Transverse colon (tissue), 4 donors: Measurements from ENCODE around the gene DNAJB4.

ENCODE experiments used
- CTCF ChIP-seq, 5 experiments: fragments of 200-600 bp in 3 of 5; fragments of 450-650 bp in 2 of 5; sonication (generic) in 3 of 5; IDR thresholded peaks; 1 replicate in 2 of 5; 2 replicates in 3 of 5; pipeline ENCODE4 v1.5.1; 2016 to 2017; ENCODE audit warnings: antibody characterized with exemption in 5 of 5, inconsistent platforms in 3 of 5, mild to moderate bottlenecking in 2 of 5, moderate library complexity in 1 of 5
- EP300 ChIP-seq: sonication (generic); formaldehyde crosslinking; IDR thresholded peaks from one replicate; pipeline ENCODE4 v1.6.1; 2017; ENCODE audit warnings: antibody characterized with exemption, low read depth
- POLR2A ChIP-seq: fragments of 450-650 bp; IDR thresholded peaks from one replicate; pipeline ENCODE4 v1.6.1; 2016; ENCODE audit warnings: antibody characterized with exemption, mild to moderate bottlenecking, moderate library complexity
- POLR2AphosphoS5 ChIP-seq, 3 donors: sonication (generic); formaldehyde crosslinking; IDR thresholded peaks; one replicate each; pipeline ENCODE4 v1.6.1; 2016; ENCODE audit warnings: antibody characterized with exemption in 3 of 3

GRCh38 chr1:78045563-78045925 lies 40.8 kb downstream of the DNAJB4 start:
- TF ChIP-seq CTCF (IDR thresholded peaks at IDR 0.05), result no peak
- TF ChIP-seq POLR2AphosphoS5 (IDR thresholded peaks at IDR 0.05), result no peak
- no peak for TF ChIP-seq POLR2A
- no peak for TF ChIP-seq EP300
